T-helper 1 cell treated with Interleukin-12 subunit alpha and Interleukin-12 subunit beta and Interleukin-4 antibody, amounts not matched to agents 30 μg/mL and 1 μg/mL, for 36 hours (primary cell): ENCODE results near the gene SOCS4.
A peak's percentile ranks its signal among the peaks of the same experiment; 100 is the strongest.

Source experiments
- H3K27ac Mint-ChIP-seq: one replicate; pipeline ENCODE4 v1.8.0; 2021; ENCODE audit warnings: mild to moderate bottlenecking, mixed read lengths
- H3K27me3 Mint-ChIP-seq: one replicate; pipeline ENCODE4 v1.8.0; 2021; ENCODE audit warnings: low read depth, mixed read lengths
- H3K36me3 Mint-ChIP-seq: one replicate; pipeline ENCODE4 v1.8.0; 2021; ENCODE audit warnings: low read depth, mixed read lengths
- H3K4me1 Mint-ChIP-seq: one replicate; pipeline ENCODE4 v1.8.0; 2021; ENCODE audit warnings: low read depth, mixed read lengths
- H3K4me3 Mint-ChIP-seq: one replicate; pipeline ENCODE4 v1.8.0; 2021; ENCODE audit warnings: mild to moderate bottlenecking, moderate library complexity, mixed read lengths
- H3K9me3 Mint-ChIP-seq: one replicate; pipeline ENCODE4 v1.8.0; 2021; ENCODE audit warnings: mixed read lengths

SOCS4 gene

GRCh38 chr14:55038708-55039107 is 11.7 kb downstream of the SOCS4 start:
- Mint-ChIP-seq H3K27ac (no peak overlapping the region), H3K27me3 (no peaks in the 10 kb centered on the region), H3K9me3 (peaks cover 6% of the 10 kb centered on the region), H3K4me1 (peaks cover 7% of the 10 kb centered on the region), H3K36me3 (peaks cover 44% of the 10 kb centered on the region), H3K4me3 (no peak overlapping the region)

- H3K27me3 Mint-ChIP-seq = no peaks in the 10 kb centered on the region
- H3K4me3 Mint-ChIP-seq = no peak overlapping the region
- peaks cover 26% of the 10 kb centered on the region for H3K36me3 Mint-ChIP-seq
- no peak overlapping the region for H3K27ac Mint-ChIP-seq
- no peaks in the 10 kb centered on the region for H3K9me3 Mint-ChIP-seq
- H3K4me1 Mint-ChIP-seq = peaks cover 7% of the 10 kb centered on the region
Observed at GRCh38 chr14:55043528-55043927, 16.5 kb downstream of the SOCS4 start.

- H3K9me3 Mint-ChIP-seq = no peaks in the 10 kb centered on the region
- H3K4me3 Mint-ChIP-seq = no peak overlapping the region
- H3K4me1 Mint-ChIP-seq = peaks cover 3% of the 10 kb centered on the region
- no peak overlapping the region for H3K27ac Mint-ChIP-seq
- H3K36me3 Mint-ChIP-seq = peaks cover 16% of the 10 kb centered on the region
- no peaks in the 10 kb centered on the region for H3K27me3 Mint-ChIP-seq
Observed at GRCh38 chr14:55045087-55045486, 18.1 kb downstream of the SOCS4 start.

- H3K4me3 Mint-ChIP-seq = no peak overlapping the region
- no peaks in the 10 kb centered on the region for H3K9me3 Mint-ChIP-seq
- H3K27me3 Mint-ChIP-seq = no peaks in the 10 kb centered on the region
- H3K4me1 Mint-ChIP-seq = peaks cover 12% of the 10 kb centered on the region
- peaks cover 20% of the 10 kb centered on the region for H3K36me3 Mint-ChIP-seq
- H3K27ac Mint-ChIP-seq = no peak overlapping the region
Observed at GRCh38 chr14:55047301-55048053, 20.4 kb downstream of the SOCS4 start.

- H3K9me3 Mint-ChIP-seq = no peaks in the 10 kb centered on the region
- peaks cover 15% of the 10 kb centered on the region for H3K36me3 Mint-ChIP-seq
- H3K27me3 Mint-ChIP-seq = no peaks in the 10 kb centered on the region
- H3K4me3 Mint-ChIP-seq = no peak overlapping the region
- peaks cover 22% of the 10 kb centered on the region for H3K4me1 Mint-ChIP-seq
- no peak overlapping the region for H3K27ac Mint-ChIP-seq
Observed at GRCh38 chr14:55048900-55049436, 21.9 kb downstream of the SOCS4 start.

GRCh38 chr14:55051165-55051422 is 24.1 kb downstream of the SOCS4 start:
- Mint-ChIP-seq H3K27ac (peak overlapping the region; percentile 92), H3K27me3 (no peaks in the 10 kb centered on the region), H3K4me1 (peaks cover 29% of the 10 kb centered on the region), H3K36me3 (peaks cover 16% of the 10 kb centered on the region), H3K4me3 (peak overlapping the region; percentile 91), H3K9me3 (no peaks in the 10 kb centered on the region)

- peak within 1 kb of the TSS; percentile 91 for H3K4me3 Mint-ChIP-seq
- peaks cover 30% of the 10 kb centered on the region for H3K4me1 Mint-ChIP-seq
- no peaks in the 10 kb centered on the region for H3K27me3 Mint-ChIP-seq
- peak within 1 kb of the TSS; percentile 92 for H3K27ac Mint-ChIP-seq
- H3K9me3 Mint-ChIP-seq = no peaks in the 10 kb centered on the region
- peaks cover 16% of the 10 kb centered on the region for H3K36me3 Mint-ChIP-seq
Observed at GRCh38 chr14:55051423-55052268, 24.6 kb downstream of the SOCS4 start, which contains the start of gene MAPK1IP1L. TSS of gene MAPK1IP1L (plus strand) at chr14:55051647. CDS start at chr14:55061684, 10,037 bp downstream.

- H3K27me3 Mint-ChIP-seq = no peaks in the 10 kb centered on the region
- H3K36me3 Mint-ChIP-seq = peaks cover 18% of the 10 kb centered on the region
- H3K4me3 Mint-ChIP-seq = peak overlapping the region; percentile 91
- H3K4me1 Mint-ChIP-seq = peaks cover 32% of the 10 kb centered on the region
- peak overlapping the region; percentile 92 for H3K27ac Mint-ChIP-seq
- no peaks in the 10 kb centered on the region for H3K9me3 Mint-ChIP-seq
Observed at GRCh38 chr14:55052269-55052930, 25.4 kb downstream of the SOCS4 start.

- Mint-ChIP-seq H3K4me1 (peaks cover 32% of the 10 kb centered on the region), H3K36me3 (peaks cover 19% of the 10 kb centered on the region), H3K27me3 (no peaks in the 10 kb centered on the region), H3K4me3 (peak overlapping the region; percentile 91), H3K27ac (peak overlapping the region; percentile 92), H3K9me3 (no peaks in the 10 kb centered on the region)
Observed at GRCh38 chr14:55053018-55053417, 26.0 kb downstream of the SOCS4 start.

GRCh38 chr14:55053500-55053899 is 26.5 kb downstream of the SOCS4 start:
- Mint-ChIP-seq H3K27ac (no peak overlapping the region), H3K9me3 (no peaks in the 10 kb centered on the region), H3K4me1 (peaks cover 32% of the 10 kb centered on the region), H3K27me3 (no peaks in the 10 kb centered on the region), H3K36me3 (peaks cover 23% of the 10 kb centered on the region), H3K4me3 (peak overlapping the region; percentile 70)

- Mint-ChIP-seq H3K4me1 (peaks cover 32% of the 10 kb centered on the region), H3K4me3 (no peak overlapping the region)
Observed at GRCh38 chr14:55054098-55054497, 27.1 kb downstream of the SOCS4 start.

GRCh38 chr14:55057919-55058318 is 30.9 kb downstream of the SOCS4 start:
- Mint-ChIP-seq H3K27ac (no peak overlapping the region), H3K9me3 (no peaks in the 10 kb centered on the region), H3K4me3 (no peak overlapping the region), H3K36me3 (peaks cover 41% of the 10 kb centered on the region), H3K4me1 (peaks cover 30% of the 10 kb centered on the region), H3K27me3 (no peaks in the 10 kb centered on the region)

More at GRCh38 chr14:55054098-55054497, 27.1 kb downstream of the SOCS4 start:
- no peak overlapping the region for H3K27ac Mint-ChIP-seq
- peaks cover 23% of the 10 kb centered on the region for H3K36me3 Mint-ChIP-seq
- H3K27me3 Mint-ChIP-seq = no peaks in the 10 kb centered on the region
- no peaks in the 10 kb centered on the region for H3K9me3 Mint-ChIP-seq

GRCh38 chr14:55059333-55059732 is 32.3 kb downstream of the SOCS4 start:
- peaks cover 39% of the 10 kb centered on the region for H3K36me3 Mint-ChIP-seq
- no peak overlapping the region for H3K4me3 Mint-ChIP-seq
- H3K4me1 Mint-ChIP-seq = peaks cover 24% of the 10 kb centered on the region
- H3K27ac Mint-ChIP-seq = no peak overlapping the region
- H3K27me3 Mint-ChIP-seq = no peaks in the 10 kb centered on the region
- H3K9me3 Mint-ChIP-seq = no peaks in the 10 kb centered on the region

- H3K9me3 Mint-ChIP-seq = no peaks in the 10 kb centered on the region
- no peaks in the 10 kb centered on the region for H3K27me3 Mint-ChIP-seq
- H3K4me3 Mint-ChIP-seq = no peak overlapping the region
- peaks cover 15% of the 10 kb centered on the region for H3K4me1 Mint-ChIP-seq
- no peak overlapping the region for H3K27ac Mint-ChIP-seq
- H3K36me3 Mint-ChIP-seq = peaks cover 52% of the 10 kb centered on the region
Observed at GRCh38 chr14:55062517-55063351, 35.7 kb downstream of the SOCS4 start.
